Osteoblast (primary cell): ENCODE measurements around the gene PEX5. TPM values are rescaled to one million over a fixed set of nuclear protein-coding genes. Genes with fewer than 3 reads are reported as not detected.
A peak's percentile ranks its signal among the peaks of the same experiment; 100 is the strongest.

ENCODE experiments used
- DNase-seq: peaks from one replicate; pipeline ENCODE4 v3.0.0; 2011; ENCODE audit warnings: low spot score, mixed read lengths; ENCODE audit not compliant: insufficient read length; ENCODE audit errors: missing footprints
- H2AFZ ChIP-seq: 2 replicates; pipeline ENCODE4 v1.6.0; 2011; ENCODE audit warnings: mild to moderate bottlenecking, low read length
- H3K27ac ChIP-seq: 2 replicates; pipeline ENCODE4 v1.5.1; 2011; ENCODE audit warnings: mild to moderate bottlenecking, low read depth, low read length, moderate library complexity
- H3K27me3 ChIP-seq: 2 replicates; pipeline ENCODE4 v1.6.0; 2012; ENCODE audit warnings: mild to moderate bottlenecking, control low read depth, inconsistent platforms, low read length, moderate library complexity; ENCODE audit not compliant: insufficient read depth
- H3K36me3 ChIP-seq: 2 replicates; pipeline ENCODE4 v1.5.1; 2011; ENCODE audit warnings: mild to moderate bottlenecking, low read length, control low read depth, moderate library complexity; ENCODE audit not compliant: insufficient read depth
- H3K4me1 ChIP-seq: 2 replicates; pipeline ENCODE4 v1.5.1; 2011; ENCODE audit warnings: mild to moderate bottlenecking, low read length, control low read depth, moderate library complexity; ENCODE audit not compliant: insufficient read depth
- H3K4me2 ChIP-seq: 2 replicates; pipeline ENCODE4 v1.6.0; 2011; ENCODE audit warnings: mild to moderate bottlenecking, low read length; ENCODE audit not compliant: insufficient read depth
- H3K4me3 ChIP-seq: fragments of 200-600 bp; sonication (generic); 3 replicates; pipeline ENCODE4 v1.5.1; 2012; ENCODE audit warnings: mild to moderate bottlenecking, low read length, inconsistent platforms; ENCODE audit not compliant: insufficient read depth
- H3K79me2 ChIP-seq: 2 replicates; pipeline ENCODE4 v1.6.0; 2012; ENCODE audit warnings: mild to moderate bottlenecking, low read length, control low read depth, inconsistent platforms; ENCODE audit not compliant: insufficient read depth
- H3K9me3 ChIP-seq: 2 replicates; pipeline ENCODE4 v1.5.1; 2011; ENCODE audit warnings: low read depth, low read length, control low read depth
- H4K20me1 ChIP-seq: 2 replicates; pipeline ENCODE4 v1.6.0; 2012; ENCODE audit warnings: mild to moderate bottlenecking, low read length, control low read depth; ENCODE audit not compliant: insufficient read depth
- total RNA-seq: library from RNA; depleted of rRNA; stranded (reverse); fragments of >200 nt; gene quantifications from 2 replicates; pipeline ENCODE4 v1.2.3, GENCODE V29; 2012
- TF ChIP-seq, protein P1 (sequence below): IDR thresholded peaks from 2 replicates; pipeline ENCODE4 v1.5.1; 2011; ENCODE audit warnings: mild to moderate bottlenecking, low read depth, low read length, moderate library complexity; ENCODE audit errors: extremely low read depth

Gene PEX5
- total RNA-seq, 1 donor: 48.5 TPM

DNA sequence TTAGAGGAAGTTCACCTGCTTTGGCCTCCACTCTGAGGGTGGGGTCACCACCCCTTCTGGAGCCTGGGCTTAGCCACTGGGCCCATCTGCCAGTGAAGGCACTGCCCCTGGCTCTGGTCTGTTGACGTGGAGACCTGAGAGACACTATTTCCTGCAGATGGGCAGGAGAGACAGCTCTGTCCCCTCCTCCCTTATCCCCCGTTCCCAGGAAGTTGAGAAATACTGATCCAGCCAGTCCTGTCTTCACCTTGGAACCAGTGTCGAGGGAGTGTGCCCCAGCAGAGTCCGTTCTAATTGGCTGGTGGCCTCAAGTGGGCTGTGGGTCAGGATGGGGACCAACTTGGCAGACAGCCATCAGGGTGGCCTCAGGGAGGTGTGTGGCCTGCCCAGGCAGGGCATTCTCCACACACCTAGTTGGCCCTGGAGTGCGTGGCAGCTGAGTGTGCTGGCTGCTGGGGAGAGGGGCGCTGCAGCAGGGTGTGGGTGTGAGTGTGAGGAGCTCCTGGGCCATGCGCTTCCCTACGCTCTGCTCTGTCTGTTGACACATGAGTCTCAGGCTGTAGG lies 33.9 kb upstream of the PEX5 start:
- Histone ChIP-seq H3K79me2 (no peaks in the 10 kb centered on the region), H3K9me3 (no peaks in the 10 kb centered on the region), H3K4me3 (no peak overlapping the region), H3K4me1 (no peaks in the 10 kb centered on the region), H4K20me1 (no peaks in the 10 kb centered on the region), H3K36me3 (no peaks in the 10 kb centered on the region), H3K4me2 (no peak overlapping the region), H3K27me3 (no peaks in the 10 kb centered on the region), H3K27ac (no peak overlapping the region), H2AFZ (no peak overlapping the region)
- peak; percentile 51 for DNase-seq
- TF ChIP-seq, protein P1, sequence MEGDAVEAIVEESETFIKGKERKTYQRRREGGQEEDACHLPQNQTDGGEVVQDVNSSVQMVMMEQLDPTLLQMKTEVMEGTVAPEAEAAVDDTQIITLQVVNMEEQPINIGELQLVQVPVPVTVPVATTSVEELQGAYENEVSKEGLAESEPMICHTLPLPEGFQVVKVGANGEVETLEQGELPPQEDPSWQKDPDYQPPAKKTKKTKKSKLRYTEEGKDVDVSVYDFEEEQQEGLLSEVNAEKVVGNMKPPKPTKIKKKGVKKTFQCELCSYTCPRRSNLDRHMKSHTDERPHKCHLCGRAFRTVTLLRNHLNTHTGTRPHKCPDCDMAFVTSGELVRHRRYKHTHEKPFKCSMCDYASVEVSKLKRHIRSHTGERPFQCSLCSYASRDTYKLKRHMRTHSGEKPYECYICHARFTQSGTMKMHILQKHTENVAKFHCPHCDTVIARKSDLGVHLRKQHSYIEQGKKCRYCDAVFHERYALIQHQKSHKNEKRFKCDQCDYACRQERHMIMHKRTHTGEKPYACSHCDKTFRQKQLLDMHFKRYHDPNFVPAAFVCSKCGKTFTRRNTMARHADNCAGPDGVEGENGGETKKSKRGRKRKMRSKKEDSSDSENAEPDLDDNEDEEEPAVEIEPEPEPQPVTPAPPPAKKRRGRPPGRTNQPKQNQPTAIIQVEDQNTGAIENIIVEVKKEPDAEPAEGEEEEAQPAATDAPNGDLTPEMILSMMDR: no peak

DNA sequence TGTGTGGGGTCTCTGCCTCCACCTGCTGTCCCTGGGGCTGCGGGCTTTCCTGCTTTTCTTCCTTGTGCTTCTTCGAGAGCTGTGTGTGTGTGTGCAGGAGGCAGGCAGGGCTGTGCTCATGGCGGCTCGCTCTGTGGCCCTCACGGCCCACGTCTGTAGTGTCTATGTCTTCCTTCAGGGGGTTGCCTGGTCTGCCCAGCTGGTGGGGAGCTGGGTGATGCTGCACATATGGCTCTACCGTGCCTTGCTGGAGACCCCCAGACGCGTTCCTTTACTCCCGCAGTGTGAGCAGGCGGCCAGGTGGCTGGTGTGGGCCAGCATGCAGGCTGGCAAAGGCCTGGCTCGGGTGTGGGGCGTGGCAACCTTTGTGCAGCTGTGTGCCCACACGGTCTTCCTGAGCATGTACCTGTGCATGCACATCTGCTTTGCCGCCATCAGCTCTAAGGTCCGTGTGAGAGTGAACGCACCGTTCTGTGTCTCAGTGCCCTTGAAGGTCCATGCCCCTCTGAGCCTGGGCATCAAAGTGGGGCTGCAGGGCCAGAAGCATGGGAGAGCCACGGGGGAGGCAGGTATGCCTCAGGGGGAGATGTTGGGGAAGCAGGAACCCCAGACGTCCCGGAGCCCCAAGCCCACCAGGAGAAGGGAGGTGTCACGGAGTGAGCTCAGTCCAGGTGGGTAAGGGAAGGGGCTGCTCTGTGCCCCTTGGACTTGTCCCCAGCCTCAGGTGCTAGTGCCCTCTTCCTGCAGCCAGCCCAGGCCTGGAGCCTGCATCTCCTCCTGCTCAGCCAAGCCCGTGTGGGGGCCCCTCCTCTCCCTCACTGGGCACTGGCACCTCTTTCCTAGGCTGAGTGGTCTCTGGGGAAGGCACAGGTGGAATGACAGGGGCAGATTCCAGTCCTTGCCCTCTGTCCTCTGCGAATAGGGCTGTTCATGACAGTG lies 33.0 kb upstream of the PEX5 start:
- Histone ChIP-seq H2AFZ (no peak overlapping the region), H3K9me3 (no peaks in the 10 kb centered on the region), H3K4me1 (no peaks in the 10 kb centered on the region), H3K27ac (no peak overlapping the region), H3K79me2 (no peaks in the 10 kb centered on the region), H3K27me3 (no peaks in the 10 kb centered on the region), H3K4me3 (no peak overlapping the region), H3K36me3 (no peaks in the 10 kb centered on the region), H3K4me2 (no peak overlapping the region), H4K20me1 (no peaks in the 10 kb centered on the region)
- TF ChIP-seq, protein P1: no peak
- peak; percentile 58 for DNase-seq

DNA sequence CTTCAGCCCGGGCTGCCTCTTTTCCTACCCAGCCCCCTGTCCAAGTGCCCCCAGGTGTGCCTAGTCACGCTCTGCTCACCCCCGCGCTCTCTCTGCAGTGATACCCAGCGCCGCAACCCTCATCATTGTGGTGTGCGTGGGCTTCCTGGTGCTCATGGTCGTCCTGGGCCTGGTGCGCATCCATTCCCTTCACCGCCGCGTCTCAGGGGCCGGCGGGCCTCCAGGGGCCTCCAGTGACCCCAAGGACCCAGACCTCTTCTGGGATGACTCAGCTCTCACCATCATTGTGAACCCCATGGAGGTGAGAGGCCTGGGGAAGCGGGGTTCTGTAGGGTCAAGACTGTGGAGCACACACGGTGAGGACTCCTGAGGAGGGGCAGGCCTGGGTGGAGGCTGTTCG lies 32.1 kb upstream of the PEX5 start:
- H4K20me1 ChIP-seq: no peaks in the 10 kb centered on the region
- H2AFZ ChIP-seq: no peak overlapping the region
- TF ChIP-seq, protein P1: no peak
- DNase-seq: no peak
- no peaks in the 10 kb centered on the region for H3K36me3 ChIP-seq
- no peaks in the 10 kb centered on the region for H3K4me1 ChIP-seq
- H3K79me2 ChIP-seq: no peaks in the 10 kb centered on the region
- peaks cover 3% of the 10 kb centered on the region for H3K27me3 ChIP-seq
- H3K4me3 ChIP-seq: no peak overlapping the region
- no peak overlapping the region for H3K4me2 ChIP-seq
- no peaks in the 10 kb centered on the region for H3K9me3 ChIP-seq
- H3K27ac ChIP-seq: no peak overlapping the region
